ENCODE data around the gene SYT8.

GRCh38 chr11:1836011-1836945 lies 1.5 kb downstream of the SYT8 start:
- TF ChIP-seq POLR2A (IDR thresholded peaks at IDR 0.05) (no peak), CTCF (IDR thresholded peaks at IDR 0.05) (no peak)
